A549 treated with CpdA at 1 μM for 4 hours (cell line): ENCODE measurements around the gene PIP. TPM values are rescaled to one million over a fixed set of nuclear protein-coding genes. Genes with fewer than 3 reads are reported as not detected.

Source experiments
- total RNA-seq: library from RNA; stranded (reverse); fragments of 200-300 nt; extraction: Qiagen RNA extraction; gene quantifications from 5 replicates; pipeline ENCODE4 v1.2.3, GENCODE V29; 2022; ENCODE audit warnings: low read depth

The PIP gene
- total RNA-seq = not detected in 5 replicates

GRCh38 chr7:143131781-143132180 is at the start of gene PIP:
PIP (plus strand) TSS chr7:143132077; CDS start chr7:143132117, 40 bp downstream.

GRCh38 chr7:143183024-143183423 is 51.1 kb downstream of the PIP start, which contains the start of gene TAS2R39:
TAS2R39 (plus strand) TSS chr7:143183419; CDS start chr7:143183419, 0 bp downstream.

Other genes with a start within 250 kb of the PIP start
- not detected in 5 replicates for gene TRPV6, start 246.3 kb upstream of the PIP start, total RNA-seq
- gene TRPV5, start 198.3 kb upstream of the PIP start, total RNA-seq = not detected in 5 replicates
- not detected in 5 replicates for gene LLCFC1, start 192.6 kb upstream of the PIP start, total RNA-seq
- gene KEL, start 169.7 kb upstream of the PIP start, total RNA-seq = 1.1 TPM in 1 of 5 replicates, not detected in the others
- gene OR9A2, start 104.9 kb upstream of the PIP start, total RNA-seq = not detected in 5 replicates
- gene OR6V1, start 79.7 kb upstream of the PIP start, total RNA-seq = not detected in 5 replicates
- gene TAS2R39, start 51.3 kb downstream of the PIP start, total RNA-seq = not detected in 5 replicates
- gene TAS2R40, start 90.0 kb downstream of the PIP start, total RNA-seq = not detected in 5 replicates
- 107 to 120 TPM (median 118 TPM) in 5 replicates for gene GSTK1, start 131.4 kb downstream of the PIP start, total RNA-seq
- gene TMEM139, start 152.9 kb downstream of the PIP start, total RNA-seq = 0.48 to 1.1 TPM (median 1.0 TPM) in 5 replicates
- gene CASP2, start 156.3 kb downstream of the PIP start, total RNA-seq = 17.8 to 27.9 TPM (median 21.0 TPM) in 5 replicates
- 0.05 TPM in 1 of 5 replicates, not detected in the others for gene CLCN1, start 184.0 kb downstream of the PIP start, total RNA-seq
- 0.48 to 0.73 TPM (median 0.54 TPM) in 5 replicates for gene FAM131B, start 230.6 kb downstream of the PIP start, total RNA-seq
- gene ZYX, start 249.3 kb downstream of the PIP start, total RNA-seq = 152 to 207 TPM (median 183 TPM) in 5 replicates